HG03521 (cell line): ENCODE measurements around the gene NAALADL2.
"Not testable (repeated sequence)": the region's sequence is repeated elsewhere in the genome, so short reads cannot be mapped to it uniquely, and the experiment has no call there.

Source experiments
- ATAC-seq: cut with Tn5 transposase; IDR thresholded peaks from one replicate; pipeline ENCODE4 v1.9.1; 2021; ENCODE audit warnings: mild to moderate bottlenecking, moderate library complexity; ENCODE audit not compliant: unreplicated experiment

NAALADL2 gene

DNA sequence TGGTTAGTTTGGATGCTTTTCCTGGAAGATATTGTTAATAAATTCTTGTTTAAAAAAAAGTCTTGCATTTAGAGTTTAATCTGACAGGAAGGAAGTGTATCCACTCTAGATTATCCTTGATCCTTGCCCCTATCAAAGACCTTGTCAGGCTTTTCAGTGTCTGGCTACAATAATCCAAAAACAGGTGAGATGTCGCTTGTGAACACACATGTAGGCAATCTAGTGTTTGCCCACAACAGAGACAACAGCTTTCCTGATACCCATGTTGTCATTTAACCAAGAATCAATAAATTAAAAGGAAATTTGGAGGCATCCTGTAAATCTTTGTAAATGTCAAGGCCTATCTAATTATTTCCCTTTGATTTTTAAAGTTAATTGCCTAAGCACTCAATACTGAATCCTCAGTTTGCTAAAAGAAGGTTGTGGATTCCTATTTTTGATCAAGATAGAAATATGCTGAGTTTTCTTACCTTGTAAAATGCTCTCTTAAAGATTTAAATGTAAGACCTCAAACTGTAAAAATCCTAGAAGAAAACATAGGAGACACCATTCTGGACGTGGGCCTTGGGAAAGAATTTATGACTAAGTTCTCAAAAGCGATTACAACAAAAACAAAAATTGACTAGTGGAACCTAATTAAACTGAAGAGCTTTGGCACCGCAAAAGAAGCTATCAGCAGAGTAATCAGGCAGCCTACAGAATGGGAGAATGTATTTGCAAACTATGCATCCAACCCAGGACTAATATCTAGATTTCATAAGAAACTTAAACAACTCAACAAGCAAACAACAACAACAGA, 207.7 kb downstream of the NAALADL2 start:
- ATAC-seq, result no peak

DNA sequence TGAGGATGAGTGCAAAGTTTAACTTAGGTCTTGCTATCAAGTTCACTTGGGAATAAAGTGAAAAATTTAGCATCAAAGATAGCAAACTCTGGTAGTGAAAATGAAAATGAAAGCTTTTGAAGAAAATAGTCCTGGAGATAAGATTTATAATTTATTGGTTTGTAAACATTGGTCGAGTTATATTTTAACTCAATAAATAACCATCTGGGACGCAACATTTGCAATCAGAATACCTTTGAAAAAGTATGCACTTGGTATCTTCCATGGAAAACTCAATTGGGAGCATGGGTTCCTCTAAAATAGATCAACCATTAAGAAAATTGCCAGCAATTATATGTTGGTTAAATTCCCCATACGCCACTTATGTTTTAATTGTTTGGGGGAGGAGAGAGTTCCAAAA, 209.5 kb downstream of the NAALADL2 start:
- ATAC-seq, result no peak

DNA sequence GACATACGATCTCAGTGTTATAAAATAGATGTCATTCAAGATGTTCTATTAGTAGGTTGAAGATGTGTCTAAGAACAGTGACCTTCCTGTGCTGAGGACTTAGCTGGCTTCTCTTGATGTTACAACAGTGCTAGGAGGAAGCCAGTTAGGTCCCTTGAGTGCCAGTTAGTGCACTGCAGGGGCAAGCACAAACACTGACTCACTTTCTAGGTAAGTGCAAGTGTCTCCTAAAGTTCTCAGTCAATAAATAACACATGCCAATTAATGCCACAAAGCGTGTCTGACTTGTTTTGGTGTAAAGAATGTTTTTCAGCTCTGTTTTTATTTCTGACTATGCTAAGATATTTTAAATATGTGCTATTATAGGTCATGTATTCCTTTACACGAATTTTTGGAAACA, 211.8 kb downstream of the NAALADL2 start:
- ATAC-seq, result no peak

DNA sequence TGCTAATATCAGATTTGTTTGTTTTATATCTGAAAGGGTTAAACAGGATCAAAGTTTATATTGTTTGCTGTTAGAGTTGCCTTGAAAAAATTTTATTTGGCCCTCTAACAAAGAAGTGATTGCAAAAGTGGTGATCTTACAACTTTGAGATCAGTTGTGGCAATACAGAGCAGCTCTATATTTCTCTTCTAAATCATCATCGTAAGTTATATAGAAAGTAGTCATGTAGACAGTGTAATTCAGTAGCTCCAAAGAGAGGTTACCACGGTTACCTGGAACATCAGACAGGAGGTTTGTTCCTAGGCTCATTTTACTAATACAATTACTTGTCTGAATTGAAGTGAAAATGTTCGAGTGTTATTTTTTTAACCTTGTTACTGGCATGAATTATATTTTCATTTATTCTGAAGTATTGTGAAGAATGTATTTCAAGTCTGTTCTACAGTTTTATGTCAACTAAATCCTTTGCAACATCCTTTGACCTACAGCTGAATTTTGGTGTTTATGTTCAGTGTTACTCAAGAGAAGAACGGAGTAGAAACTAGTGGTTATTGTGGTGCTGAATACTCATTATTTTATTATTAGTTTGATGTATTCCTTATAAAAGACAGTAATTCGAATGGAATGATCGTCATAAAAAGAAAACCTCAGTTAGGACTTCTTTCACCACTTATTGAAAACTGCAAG, 214.2 kb downstream of the NAALADL2 start:
- no peak for ATAC-seq

DNA sequence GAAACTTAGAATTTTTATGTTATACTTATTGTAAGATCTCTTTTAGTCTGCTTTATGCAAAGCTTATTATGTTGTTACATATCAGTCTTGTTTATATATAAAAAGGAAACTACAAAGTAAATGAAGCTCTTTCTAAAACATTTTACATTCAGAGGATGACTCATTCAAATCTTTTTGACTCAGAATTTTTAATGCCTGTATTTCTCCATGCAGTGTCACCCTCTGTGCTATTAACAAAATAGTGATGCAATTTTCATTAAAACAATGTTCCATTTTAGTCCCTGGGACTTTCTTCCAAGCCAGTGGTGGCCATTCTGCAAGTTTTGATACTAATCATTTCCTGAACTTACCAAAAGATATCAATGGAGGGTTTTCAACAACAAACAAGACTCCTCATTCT, 216.1 kb downstream of the NAALADL2 start:
- no peak for ATAC-seq

DNA sequence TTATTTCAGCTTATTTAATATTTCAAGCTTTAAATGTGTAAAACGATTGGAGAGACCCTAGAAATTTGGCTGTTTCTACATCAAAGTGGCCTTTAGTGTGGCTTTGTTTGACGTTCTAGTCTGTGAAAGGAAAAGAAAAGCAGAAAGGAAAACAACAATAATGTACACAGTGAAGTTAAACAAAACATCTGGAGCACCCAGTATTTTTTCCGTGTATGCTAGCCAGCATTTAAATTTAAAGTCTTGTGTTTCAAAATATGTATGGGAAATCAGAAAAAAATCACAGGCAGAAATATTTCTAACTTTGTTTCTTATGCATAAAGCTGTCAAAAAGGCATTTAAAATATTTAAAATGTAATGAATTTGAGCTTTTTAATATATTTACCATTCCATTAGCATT, 218.1 kb downstream of the NAALADL2 start:
- no peak for ATAC-seq

DNA sequence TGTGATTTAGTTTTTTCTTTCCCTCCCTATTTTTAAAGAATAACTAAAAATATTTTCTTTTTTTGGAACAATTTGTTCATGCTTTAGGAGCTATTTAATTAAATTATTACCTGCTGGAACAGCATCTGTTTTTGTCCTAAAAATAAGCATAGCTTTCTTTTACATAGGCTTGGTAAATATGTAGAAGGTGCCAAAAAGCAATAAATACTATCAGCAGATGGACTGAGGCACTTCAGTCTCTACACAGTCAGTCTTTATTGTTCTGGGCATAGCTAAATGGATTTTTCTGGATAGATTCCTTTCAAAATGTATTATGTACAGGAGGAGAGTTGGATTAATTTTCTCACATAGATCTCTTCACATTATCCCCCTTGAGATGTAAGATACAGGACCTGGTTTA, 223.5 kb downstream of the NAALADL2 start:
- ATAC-seq, result no peak

DNA sequence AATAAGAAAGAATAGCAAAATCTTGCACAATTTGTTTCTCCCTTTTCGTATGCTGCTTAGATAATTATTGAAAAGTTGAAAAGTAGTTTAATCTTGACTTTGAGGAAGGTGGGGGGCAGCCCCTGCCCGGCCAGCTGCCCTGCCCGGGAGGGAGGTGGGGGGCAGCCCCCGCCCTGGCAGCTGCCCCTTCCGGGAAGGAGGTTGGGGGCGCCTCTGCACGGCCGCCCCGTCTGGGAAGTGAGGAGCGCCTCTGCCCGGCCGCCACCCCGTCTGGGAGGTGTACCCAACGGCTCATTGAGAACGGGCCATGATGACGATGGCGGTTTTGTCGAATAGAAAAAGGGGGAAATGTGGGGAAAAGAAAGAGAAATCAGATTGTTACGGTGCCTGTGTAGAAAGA, 228.0 kb downstream of the NAALADL2 start:
- ATAC-seq, result not testable (repeated sequence)

DNA sequence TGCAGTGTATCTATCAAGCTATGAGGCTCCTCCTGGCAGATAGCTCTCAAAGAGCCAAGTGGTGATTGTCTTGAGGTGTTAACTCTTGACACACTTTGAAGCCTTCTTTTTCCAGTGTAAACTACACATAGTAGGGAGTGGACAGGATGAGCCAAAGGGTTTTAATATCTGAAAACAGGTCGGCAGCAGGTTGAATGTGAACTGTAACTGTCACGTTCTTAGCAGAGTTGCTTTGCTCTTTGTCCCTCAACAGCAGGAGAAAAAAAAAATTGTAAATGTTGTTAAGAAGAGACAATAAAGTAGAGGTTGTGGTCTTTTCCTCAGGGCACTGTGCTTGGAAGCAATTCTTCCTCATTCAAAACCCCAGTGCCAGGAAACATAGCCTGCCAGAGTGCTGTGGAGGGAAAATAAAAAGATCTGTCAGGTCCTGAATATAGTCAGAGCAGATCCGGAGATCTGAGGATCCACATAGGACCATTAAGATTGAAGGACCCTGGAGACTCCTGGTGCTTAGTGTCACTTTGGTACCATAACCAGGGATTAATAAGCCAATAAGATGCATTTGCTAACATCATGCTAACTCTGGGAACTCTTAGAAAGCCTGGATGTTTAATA, 229.7 kb downstream of the NAALADL2 start:
- ATAC-seq, result no peak

DNA sequence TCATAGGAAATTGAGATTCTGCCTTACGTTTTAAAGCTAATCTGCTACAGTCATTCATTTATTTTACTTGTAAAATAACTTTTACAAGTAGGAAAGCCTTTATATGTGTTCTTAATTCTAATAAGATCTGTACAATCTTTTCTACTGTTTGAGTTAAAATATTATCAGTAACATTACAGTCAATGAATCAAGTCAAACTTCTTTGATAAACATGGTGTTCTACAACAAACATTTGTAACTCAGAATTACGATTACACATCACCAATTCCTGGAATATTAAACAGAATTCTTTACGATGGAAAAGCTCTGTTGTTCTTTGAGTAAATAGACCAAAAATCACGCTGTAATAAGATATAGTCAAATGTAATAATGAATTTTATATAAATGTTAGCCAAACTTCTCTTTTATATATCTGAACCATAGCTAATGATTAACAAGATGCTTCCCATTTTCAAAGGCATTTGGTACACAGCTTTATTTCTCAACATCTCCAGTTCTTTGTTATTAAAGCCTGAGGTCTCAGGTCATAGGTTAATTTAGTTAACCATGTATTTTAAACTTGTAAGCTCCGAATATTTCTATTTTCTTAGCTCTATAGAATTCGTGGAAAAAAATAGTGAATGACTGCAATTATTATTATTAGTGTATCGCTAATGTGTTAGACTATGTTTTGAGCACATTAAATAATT, 232.4 kb downstream of the NAALADL2 start:
- no peak for ATAC-seq

DNA sequence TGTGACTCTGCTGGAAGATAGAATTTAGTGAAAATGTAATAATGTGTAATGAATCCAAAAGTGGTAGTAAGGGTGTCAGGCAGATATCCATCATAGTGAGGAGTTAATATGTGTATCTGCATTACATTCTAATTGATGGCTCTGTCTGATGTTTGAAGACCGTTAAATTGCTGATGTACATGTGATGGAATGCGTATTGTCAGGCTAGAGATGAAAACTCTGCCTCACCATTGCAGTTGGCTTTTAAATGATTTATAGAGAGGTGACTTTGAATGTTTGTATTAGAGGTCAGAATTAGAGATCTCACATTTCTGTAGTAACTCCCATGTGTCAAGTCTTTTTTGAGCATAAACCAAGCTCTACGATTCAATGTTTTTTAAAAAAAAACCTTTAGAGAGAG, 234.6 kb downstream of the NAALADL2 start:
- ATAC-seq, result no peak

DNA sequence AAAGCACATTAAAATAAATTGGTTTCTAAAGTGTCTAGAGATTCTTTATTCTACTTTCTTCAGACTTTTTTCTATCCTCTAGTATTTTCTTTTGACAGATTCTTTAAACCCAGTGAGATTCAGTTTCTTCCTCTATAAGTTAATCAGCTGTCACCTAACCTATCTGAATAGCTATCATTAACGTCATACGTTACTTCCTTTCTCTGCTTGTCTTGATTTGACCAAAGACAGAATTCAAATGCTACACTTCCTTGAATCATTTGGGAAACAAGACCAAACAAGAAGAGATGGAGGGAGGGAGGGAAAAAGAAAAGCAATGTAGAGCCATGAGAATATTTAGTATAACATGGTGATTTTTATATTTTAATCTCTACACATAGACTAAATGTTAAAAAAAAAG, 235.2 kb downstream of the NAALADL2 start:
- no peak for ATAC-seq

DNA sequence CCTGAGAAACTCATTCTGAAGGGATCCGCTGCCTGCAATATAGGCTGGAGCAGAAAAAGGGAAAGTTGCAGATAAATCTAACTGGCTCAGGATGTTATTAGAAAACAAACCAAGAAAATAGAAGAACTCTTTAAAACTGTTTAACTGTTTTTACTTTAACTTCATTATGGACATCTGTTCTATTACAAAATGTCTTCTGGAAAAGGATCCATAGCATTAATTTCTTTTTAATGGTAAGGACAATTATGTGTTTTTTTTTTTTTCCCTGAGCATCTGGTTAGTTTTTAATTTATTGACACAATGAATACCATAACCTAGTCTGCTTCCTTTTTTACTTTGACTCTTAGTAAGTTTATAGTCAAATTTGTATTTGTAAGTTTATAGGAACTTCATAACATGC, 239.5 kb downstream of the NAALADL2 start:
- ATAC-seq, result no peak

DNA sequence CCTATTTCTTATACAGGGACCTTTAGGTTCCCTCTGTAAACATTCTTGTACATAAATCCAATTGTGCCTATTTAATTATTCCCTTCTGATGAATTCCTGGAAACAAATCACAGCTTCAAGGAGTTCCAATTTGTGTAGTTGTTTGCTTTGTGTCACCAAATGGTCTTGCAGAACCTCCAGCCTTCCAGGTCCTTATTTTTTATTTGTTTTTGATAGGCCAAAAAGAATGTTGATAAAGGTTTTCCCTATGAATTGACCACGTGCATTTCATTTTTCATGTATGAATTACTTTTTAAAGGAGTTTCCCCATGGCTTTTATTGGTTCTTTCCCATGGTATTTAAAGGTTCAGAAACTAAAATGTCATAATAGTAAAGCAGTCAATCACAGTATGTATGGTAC, 243.0 kb downstream of the NAALADL2 start:
- ATAC-seq, result no peak

DNA sequence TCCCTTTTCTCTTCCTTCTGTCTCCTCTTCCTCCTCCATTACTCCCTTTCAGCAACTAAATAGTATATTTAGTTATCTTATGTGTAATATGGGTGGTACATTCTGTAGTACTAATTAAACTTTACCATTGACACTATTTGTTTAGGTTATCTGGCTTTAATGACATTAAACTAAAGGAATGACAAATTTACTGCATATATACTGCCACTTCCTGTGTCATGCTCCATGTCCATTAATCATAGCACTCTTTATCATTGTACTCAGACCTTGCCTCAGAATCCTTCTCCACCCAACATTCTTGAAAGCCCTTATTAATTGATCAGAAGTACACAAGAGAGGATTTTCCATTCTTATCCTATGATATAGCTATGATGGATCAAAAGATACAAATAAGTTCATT, 244.2 kb downstream of the NAALADL2 start:
- ATAC-seq, result no peak

DNA sequence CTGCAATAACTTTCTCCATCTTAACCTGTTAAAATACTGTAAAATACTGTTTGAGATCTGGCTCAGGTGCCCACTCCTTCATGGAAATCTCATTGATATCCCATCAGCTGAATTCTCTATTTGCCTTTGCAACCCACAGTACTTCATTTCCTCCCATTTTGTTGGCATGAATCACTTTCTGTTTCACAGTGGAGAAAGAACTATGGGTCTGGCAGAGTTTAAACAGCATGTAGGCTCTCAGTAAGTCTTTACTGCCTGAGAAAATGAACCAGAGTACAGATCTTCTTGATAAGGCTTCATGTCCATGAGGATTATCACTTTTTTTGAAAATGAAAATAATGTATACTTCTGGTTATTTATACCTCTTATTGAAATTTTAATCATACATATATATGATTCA, 245.9 kb downstream of the NAALADL2 start:
- ATAC-seq, result no peak

DNA sequence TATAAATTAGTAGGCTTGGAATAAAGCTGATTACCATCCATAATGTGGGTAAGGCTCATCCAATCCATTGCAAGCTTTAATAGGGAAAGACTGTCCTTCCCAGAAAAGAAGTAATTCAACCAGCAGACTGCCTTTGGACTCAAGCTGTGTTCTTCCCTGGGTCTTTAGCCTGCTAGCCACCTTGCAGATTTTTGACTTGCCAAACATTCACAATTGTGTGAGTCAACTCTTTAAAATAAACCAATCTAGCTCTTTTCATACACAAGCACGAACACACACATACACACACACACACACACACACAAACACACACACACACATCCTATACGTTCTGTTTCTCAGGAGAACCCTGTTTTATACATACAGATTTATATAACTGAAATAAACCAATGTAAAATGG, 248.1 kb downstream of the NAALADL2 start:
- ATAC-seq, result no peak

DNA sequence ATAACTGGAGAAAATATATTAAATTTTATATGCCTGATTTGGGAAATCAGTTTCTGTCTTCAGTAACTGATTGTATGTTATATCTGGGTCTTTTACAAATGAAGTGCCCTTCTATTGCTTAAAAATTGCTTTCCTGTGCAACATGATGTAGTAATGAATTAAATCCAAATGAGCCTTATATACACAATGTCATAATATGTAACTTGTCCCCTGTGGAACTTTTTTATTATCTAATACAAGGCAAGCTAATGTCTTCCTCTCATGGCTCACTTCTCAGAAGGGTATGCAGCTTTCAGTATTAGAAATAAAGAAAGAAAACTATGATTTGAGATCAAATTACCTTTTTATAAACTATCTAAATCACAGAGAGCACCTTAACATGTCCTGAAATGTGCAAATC, 248.9 kb downstream of the NAALADL2 start:
- ATAC-seq, result no peak

DNA sequence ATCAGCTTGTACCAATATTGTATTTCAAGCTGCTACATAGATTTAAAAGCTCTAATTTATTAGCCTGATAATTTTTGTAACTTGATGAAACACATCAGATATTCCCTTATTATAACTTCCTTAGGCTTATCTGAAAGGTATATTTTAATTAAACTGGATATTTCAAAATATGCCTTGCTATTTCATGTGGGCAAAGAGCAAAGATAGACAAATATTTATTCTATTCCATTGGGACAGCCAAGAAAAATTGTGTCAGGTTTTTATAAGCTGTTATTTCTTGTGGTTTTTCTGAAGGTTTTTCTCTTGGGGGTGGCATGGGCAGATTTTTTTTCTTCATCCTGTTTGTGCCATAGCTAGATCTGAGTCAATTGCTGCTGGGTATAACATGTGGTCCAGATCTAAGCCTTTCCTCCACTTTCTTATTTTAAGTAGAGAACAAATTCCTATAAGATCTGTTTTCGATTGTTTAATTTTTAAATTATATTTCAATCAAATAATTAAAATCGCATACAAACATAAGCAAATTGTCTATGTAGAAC, 249.5 kb downstream of the NAALADL2 start:
- no peak for ATAC-seq

DNA sequence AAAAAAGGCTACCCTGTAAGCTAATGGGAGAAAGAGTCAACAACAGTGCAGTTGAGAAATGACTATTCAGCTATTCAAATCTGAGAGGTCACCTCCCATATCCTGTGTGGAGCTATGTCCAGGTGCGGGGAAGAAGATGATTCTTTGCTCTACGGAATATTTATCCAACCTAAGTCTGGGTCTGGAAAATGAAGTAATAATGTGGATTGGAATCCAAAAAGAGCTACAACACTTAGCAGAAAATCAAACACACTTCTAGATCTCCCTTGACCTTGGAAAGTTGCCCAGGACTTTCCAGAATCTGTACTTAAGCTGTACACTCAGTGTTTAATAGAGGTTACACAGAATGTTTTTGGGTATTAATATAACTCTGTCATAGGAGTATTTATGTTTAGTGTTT, 251.9 kb downstream of the NAALADL2 start:
- ATAC-seq, result no peak

DNA sequence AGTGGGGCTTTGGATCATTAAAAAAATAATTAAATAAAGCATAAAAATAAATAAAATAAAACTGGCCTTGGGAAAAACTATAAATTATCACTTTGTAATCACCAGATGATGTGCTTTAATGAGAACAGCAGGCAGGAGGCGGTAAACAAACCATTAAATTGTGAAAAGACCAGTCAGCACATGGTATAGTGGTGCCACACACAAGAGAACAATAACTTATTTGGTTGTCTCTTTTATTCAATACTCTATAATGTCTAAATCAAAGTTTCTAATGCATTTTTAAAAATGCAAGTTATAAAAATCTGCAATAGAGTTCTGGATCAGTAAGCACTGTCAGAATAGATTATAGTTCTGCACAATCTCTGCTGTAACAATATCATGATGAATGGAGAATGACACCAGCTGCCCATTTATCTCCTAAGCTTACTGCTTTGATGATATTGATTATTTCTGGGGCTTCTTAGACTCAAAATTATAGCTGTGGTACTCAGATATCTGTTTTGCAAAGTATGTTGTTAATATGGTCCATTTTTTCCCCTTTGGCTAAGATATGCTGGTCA, 259.3 kb downstream of the NAALADL2 start:
- ATAC-seq, result no peak
